GM21390 (cell line): ENCODE results near the gene SLC2A5.
"Not testable (repeated sequence)": the region's sequence is repeated elsewhere in the genome, so short reads cannot be mapped to it uniquely, and the experiment has no call there.

Source experiments
- ATAC-seq: cut with Tn5 transposase; IDR thresholded peaks from one replicate; pipeline ENCODE4 v1.9.1; 2021; ENCODE audit not compliant: unreplicated experiment

SLC2A5 gene, protein sequence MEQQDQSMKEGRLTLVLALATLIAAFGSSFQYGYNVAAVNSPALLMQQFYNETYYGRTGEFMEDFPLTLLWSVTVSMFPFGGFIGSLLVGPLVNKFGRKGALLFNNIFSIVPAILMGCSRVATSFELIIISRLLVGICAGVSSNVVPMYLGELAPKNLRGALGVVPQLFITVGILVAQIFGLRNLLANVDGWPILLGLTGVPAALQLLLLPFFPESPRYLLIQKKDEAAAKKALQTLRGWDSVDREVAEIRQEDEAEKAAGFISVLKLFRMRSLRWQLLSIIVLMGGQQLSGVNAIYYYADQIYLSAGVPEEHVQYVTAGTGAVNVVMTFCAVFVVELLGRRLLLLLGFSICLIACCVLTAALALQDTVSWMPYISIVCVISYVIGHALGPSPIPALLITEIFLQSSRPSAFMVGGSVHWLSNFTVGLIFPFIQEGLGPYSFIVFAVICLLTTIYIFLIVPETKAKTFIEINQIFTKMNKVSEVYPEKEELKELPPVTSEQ

GRCh38 chr1:9069326-9070100 lies at the start of gene SLC2A5:
Gene SLC2A5 (minus strand): TSS chr1:9069635. CDS start chr1:9069536, 99 bp downstream.
- ATAC-seq, result peak; percentile 85

DNA sequence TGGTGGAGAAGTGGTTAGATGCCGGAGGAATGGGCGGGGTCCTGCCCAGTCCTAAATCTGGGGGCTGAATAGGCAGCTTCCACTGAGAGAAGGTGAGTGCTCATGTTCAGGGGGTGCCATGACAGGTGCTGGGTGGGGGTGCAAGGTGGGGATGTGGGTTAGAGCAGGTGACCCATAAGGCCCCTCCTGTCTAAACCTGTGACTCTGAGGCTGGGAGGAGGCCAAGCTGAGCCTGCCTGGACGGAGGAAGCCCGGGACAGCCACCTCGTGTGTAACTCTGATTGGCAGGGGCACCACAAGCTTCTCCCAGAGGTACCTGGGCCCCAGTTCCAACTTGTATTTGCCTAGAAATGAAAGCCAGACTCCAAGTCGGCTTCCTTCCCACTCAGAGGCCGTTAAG lies 48.8 kb upstream of the SLC2A5 start:
- ATAC-seq, result no peak

- no peak for ATAC-seq
These were observed 46.1 kb upstream of the SLC2A5 start for GRCh38 chr1:9115351-9116205.

GRCh38 chr1:9112961-9113880 lies 43.8 kb upstream of the SLC2A5 start:
- ATAC-seq, result no peak

- no peak for ATAC-seq
These were observed 42.5 kb upstream of the SLC2A5 start for GRCh38 chr1:9111957-9112356.

DNA sequence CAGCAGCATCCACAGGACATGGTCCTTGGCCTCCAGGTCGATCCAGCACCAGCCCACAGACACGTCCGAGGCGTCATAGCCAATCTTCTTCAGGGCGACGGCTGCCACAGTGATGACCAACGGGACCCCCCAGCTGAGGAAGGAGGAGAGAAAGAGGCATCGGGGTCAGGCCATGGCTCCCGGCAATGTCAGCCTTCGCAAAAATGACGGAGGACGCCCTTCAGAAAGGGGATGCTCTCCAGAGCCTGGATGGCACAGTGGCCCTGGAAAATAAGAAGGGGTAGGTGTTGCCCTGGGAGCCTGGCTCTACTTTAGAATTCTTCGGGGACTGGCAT lies 41.9 kb upstream of the SLC2A5 start:
- no peak for ATAC-seq

DNA sequence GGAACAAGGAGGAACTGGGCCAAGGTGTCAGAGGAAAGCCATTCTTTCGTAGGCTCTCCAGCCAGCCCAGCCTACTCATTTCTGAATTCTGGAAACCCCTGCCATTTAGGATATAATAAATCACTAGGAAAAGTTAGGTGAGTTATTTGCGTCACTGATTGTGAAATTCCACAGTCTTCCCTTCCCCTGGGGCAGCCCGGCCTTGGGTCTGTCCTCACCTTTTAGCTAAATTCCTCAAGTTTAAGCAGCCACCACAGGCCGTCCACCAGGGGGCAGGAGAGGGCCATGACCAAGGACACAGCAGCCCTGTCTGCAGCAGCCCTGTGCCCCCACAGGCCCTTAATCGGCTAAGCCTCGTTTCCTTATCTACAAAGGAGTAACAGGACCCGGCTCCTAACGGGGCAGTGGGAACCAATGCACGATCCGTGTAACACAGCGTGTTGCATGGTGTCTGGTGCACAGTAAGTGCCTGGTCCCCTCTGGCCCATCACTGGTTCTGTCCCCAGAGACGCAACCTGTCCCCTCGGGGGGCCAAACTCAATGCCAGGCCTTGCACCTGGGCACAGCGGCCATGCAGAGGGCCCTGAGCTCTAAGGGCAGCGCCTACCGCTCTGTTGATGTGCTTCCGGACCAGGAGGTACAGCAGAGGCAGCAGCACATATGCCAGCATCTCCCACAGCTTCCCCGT lies 41.4 kb upstream of the SLC2A5 start:
- no peak for ATAC-seq

DNA sequence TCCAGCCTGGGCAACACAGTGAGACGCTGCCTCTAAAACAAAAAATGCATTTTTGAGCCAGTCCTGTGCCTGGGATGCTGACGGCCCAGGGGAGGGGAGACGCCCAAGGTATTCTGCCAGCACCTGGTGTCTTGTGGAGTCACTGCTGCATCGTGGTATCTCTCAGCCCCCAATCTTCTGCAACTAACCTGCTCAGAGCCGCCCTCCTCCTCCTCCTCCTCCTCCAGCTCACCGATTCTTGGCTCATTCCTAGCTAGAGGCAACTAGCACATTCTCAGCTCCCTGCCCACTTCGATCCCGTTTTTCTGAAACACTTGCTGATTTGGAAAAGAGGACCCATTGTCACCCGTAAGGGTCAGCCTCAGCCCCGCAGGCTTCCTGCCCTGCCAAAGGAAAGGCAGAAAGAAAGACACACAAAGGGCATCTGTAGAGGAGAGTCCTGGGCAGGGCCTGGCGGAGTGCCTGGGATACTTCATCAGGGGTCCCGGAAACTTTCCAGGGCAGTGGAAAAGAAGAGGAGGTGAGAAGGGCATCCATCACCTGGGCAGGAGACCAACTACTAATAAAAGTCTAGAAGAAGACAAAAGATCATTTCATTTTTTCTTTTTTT lies 38.7 kb upstream of the SLC2A5 start:
- ATAC-seq, result no peak

- no peak for ATAC-seq
These were observed 37.7 kb upstream of the SLC2A5 start for GRCh38 chr1:9107136-9107535.

DNA sequence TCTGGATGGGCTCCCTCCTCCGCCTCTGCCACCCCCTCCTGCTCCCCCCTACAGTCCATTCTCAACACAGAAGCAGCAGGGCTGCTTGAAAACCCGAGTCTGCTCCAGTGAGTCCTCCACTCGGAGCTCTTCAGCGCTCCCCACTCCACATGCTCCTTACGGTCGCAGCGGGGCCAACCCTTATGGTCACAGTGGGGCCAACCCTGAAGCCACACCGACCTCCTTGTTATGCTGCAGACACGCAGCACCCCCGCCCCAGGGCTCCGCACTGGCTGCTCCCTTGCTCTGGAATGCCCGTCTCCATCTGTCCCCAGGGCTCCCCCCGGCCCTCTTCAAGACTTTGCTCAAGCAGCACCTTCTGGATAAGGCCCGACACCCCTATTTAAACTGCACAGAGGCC lies 36.9 kb upstream of the SLC2A5 start:
- no peak for ATAC-seq

DNA sequence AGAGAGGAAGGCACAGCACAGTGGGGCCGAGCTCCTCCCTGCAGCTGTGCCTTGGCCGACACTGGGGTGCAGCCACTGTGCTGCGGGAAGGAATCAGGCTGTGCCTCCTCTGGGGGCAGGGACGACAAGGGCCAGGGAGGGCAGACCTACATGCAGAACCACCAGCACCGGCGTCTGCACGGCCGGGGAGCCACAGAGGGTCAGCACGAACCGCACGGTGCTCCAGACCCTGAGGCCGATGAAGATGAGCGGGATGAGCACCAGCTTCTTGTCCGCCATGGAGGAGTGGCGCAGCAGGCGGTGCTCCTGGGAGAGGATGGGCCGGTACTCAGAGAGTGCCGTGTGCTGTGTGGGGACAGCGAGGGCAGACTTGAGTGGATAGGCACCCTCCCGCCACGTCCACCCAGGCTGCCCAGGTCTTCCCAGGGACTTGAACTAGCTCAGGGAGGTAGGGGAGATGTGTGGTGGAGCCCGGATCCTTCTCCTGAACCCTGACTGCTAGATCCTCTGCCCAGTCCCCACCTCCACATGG lies 36.0 kb upstream of the SLC2A5 start:
- no peak for ATAC-seq

- ATAC-seq, result no peak
These were observed 32.2 kb upstream of the SLC2A5 start for GRCh38 chr1:9101510-9102146.

DNA sequence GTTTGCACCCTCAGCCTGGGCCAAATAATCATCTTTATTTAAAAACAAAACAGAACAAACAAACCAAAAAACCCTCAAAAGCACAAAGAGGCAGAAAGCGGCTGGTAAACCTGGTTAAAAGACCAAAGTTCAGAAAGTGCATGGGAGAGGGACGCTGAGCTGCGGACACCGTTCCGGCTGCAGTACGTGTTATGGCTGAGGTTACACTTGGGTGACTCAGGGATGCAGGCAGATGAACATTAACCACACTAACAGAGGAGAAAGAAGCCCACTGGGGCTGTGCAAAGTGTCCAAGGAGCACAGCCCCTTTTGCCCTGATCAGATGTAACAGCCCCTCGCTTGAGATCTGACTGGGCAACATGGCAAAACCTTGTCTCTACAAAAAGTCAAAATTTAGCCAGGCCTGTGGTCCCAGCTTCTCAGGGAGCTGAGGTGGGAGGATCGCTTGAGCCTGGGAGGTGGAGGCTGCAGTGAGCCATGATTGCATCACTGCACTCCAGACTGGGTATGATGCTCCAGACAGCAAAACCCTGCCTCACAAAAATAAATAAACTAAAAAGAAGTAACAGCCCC lies 31.1 kb upstream of the SLC2A5 start:
- ATAC-seq, result no peak

GRCh38 chr1:9099555-9099954 lies 30.1 kb upstream of the SLC2A5 start:
- no peak for ATAC-seq

DNA sequence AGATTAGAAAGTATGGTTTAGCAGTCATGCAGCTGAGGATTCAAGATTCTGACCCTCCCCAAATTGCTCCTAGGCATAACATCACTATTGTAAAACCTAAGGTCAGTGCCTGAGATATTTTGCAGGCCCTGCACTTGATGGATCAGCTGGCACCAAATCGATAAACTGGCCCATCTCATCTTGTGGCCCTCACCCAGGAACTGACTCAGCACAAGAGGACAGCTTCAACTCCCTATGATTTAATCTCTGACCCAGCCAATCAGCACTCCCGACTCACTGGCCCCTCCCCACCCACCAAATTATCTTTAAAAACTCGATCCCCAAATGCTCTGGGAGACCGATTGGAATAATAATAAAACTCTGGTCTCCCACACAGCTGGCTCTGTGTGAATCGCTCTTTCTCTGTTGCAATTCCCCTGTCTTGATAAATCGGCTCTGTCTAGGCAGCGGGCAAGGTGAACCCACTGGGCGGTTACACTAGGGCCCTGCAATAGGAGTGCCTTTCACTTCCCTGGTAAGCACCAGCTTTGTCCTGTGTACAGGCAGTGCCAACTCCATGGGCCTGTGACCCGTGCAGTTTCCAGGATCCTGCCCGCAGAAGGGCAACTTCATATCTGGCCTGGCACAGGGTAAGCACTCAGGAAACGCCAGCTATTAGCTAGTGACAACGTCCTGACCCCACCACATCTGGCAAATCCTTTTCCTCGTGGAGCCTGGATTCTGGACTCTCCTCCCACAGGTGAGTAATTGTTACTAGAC lies 28.7 kb upstream of the SLC2A5 start:
- ATAC-seq, result no peak

GRCh38 chr1:9095818-9096217 lies 26.4 kb upstream of the SLC2A5 start:
- no peak for ATAC-seq

- ATAC-seq, result not testable (repeated sequence)
These were observed 24.7 kb upstream of the SLC2A5 start for GRCh38 chr1:9093996-9094595.
